GM19240 (cell line): ENCODE data around the gene NSUN3.

Experiments
- DNase-seq: peaks from one replicate; pipeline ENCODE4 v3.0.0; 2011; ENCODE audit warnings: low spot score; ENCODE audit not compliant: insufficient read length

Gene NSUN3

GRCh38 chr3:94118390-94118789 is 55.5 kb downstream of the NSUN3 start:
- DNase-seq, result no peak

DNA sequence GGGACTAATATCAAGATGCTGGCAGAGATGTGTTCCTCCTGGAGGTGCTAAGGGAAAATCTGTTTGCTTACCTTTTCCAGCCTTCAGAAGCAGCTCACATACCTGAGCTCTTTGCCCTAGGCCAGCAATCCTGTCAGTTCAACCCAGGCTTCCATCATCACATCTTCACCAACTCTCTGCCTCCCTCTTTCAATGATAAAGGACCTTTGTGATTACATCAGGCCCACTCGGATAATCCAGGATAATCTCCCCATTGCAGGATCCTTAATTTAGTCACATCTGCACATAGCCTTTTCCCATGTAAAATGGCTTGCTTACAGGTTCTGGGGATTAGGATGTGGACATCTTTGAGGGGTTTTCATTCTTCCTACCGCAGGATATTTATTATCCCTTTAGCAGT is 58.3 kb downstream of the NSUN3 start:
- no peak for DNase-seq

DNA sequence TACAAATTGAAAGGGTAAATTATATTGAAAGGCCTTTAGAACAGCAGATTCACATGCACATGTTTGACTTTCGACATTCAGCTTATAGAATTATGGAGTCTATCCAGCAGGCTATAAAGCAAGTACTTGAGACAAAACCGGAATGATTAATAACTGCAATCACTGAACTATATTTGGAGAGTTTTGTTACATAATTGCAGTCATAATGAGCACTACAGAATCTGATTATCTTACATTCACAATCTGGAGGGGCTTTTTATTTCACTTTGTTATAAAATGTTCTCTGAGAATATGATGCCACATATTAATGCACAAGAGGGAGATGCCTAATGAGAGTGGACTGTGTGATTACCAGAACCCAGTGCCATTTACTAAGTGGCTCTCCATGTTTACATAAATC is 64.3 kb downstream of the NSUN3 start:
- no peak for DNase-seq

DNA sequence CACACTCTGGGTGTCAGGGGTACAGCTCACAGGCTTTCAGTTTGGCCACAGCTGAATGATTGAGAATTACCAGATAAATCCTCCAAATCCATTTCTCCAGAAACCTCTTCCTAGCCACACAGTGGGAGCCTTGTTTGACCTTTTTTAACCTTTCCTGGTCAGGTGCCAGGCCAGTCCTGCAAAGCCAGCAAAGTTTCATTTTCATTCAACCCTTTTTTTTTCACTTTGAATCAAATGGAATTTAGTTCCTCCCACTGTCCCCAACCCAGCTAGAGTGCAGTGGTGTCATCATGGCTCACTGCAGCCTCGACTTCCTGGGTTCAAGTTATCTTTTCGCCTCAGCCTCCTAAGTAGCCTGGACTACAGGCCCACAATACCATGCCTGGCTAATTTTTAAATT is 67.8 kb downstream of the NSUN3 start:
- DNase-seq, result no peak

DNA sequence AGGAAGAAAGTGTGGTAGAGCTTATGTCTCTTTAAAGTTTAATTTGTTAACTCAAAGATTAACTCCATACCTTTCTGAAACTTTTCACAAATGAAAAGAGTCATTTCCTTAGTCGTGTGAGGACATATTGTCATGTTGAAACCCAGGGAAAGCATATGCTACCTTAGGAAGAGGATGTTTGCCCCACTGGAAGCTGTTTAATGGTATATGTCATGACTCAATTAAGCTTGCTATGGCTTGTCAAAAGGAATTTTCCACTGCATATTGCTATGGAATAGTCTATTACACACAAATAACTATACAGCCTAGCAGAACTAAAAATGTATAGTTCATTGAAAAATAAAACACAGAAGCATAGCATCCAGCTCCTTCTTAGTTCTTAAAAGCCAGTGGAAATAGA is 69.9 kb downstream of the NSUN3 start:
- no peak for DNase-seq

GRCh38 chr3:94136133-94136532 is 73.3 kb downstream of the NSUN3 start:
- DNase-seq, result no peak

GRCh38 chr3:94137377-94137776 is 74.5 kb downstream of the NSUN3 start:
- DNase-seq, result no peak

- no peak for DNase-seq
Measured at GRCh38 chr3:94146455-94146854, 83.6 kb downstream of the NSUN3 start.

DNA sequence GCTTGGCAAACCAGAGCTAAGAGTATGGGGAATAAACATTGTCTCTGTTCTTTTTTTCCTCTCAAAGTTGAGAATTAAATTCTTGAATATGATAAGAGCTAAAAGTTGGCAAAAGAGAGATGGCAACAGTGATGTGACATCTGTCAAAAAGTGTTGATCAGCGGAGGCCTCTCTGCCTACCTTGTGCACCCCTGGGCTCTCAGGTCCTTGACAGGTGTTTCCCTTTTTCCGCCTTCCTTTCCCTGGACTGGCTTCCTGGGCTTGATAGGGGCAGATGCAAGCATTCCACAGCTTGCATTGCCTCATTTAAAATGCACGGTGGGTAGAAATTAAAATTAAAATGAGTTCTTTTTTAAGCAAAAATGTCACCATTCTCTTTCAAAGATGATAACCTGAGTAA is 84.2 kb downstream of the NSUN3 start:
- DNase-seq, result no peak

DNA sequence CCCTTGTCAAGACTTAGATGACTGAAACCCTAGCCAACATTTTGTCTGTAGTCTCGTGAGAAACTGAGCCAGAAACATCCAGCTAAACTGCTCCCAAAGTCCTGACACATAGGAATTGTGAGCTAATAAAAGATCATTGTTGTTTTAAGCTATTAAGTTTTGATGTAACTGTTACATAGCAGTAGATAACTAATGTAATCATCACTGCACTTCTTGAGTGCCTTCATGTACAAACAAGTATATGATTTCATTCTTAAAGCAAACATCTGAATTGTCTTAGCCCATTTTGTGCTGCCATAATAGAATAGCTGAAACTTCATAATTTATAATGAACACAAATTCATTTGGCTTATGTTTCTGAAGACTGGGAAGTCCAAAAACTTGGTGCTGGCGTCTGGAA is 87.3 kb downstream of the NSUN3 start:
- no peak for DNase-seq

DNA sequence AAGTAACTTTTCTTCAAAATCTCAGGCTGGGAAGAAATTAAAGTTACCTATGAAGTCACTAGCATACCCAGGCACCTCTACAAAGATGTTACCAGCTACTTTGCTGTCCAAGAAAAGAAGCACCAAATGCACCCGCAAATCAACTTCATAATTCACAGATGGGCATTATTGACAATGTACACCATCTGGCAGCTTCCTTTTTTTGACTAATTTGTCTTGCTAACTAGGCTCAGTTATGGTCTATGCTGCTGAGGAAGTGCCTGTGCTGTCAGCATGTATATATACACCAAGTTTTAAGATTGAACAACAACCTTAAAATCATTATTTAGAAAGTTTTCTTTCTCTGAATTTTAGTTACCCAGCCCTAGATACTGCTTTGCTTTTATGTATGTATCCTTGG is 93.8 kb downstream of the NSUN3 start:
- no peak for DNase-seq

- DNase-seq, result no peak
Measured at GRCh38 chr3:94158512-94158911, 95.7 kb downstream of the NSUN3 start.

DNA sequence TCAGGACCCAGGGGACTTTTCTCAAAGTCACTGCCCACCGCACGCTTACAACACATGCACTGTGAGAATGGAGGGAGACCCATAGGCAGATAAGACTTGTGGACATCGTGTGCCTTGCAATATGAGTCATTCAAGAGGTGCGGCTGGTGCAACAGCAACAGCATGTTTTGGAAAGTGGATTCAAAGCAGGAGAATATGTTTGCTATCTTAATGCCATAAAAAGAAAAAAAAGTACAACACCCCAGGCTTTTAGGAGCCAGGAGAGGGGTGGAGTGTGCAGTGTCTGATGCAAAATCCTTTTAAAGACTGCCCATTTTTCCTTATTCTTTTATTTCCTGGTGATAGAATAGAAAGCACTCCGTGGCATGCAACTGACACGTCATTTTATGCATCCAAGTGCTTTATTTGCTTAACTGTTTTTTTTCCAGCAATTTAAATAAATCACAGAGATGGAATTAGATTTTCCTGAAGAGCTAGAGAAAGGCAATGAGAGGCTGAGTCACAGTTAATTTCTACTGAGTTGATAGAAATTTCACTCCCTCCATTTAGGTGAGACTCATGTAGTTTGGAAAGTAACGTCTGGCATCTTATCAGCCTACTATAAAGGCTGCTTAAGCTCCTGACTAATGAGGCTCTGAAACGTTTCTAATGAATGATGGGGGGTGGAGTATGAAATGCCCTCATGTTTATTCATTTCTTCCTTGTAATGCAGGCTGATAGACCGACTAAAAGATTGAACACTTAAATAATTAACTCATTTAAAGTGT is 96.4 kb downstream of the NSUN3 start:
- DNase-seq, result no peak

- no peak for DNase-seq
Measured at GRCh38 chr3:94162700-94163099, 99.8 kb downstream of the NSUN3 start.

- no peak for DNase-seq
Measured at GRCh38 chr3:94167346-94167745, 104.5 kb downstream of the NSUN3 start.

DNA sequence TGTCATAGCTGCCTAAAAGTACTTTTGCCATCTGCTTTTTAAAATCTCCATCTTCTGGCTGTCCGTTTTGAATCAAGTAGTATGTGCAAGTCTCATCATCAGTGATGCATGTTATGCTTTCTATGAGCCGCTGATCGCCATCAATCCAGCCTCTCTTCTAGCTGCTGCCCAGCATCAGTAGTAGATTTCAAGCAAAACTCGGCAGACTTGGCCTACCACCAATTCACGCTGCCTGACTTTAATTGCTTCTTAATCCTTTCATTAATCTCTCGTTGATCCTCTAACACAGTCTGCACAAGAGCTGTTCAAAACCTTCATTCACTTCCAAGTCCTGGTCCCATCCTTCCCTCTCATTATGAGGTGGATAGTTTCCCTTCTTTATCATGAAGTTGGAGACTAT is 104.9 kb downstream of the NSUN3 start:
- no peak for DNase-seq

DNA sequence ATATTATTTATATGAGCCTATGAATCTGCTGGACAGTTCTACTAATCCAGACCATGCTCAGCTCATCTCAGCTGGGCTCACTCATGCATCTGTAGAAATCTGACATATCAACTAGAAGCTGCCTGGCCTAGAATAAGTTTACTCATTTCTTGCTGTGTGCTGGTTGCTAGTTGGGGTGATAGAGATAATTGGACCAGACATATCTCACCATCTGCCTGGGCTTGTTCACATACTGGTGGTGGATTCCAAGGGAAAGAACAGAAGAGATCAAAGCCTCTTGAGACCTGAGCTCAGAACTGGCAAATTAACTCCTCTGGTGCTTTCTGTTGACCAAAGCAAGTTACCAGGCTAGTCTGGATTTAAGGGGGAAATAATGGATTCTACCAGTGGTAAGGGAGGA is 109.1 kb downstream of the NSUN3 start:
- no peak for DNase-seq

GRCh38 chr3:94172695-94173310 is 109.9 kb downstream of the NSUN3 start:
- DNase-seq, result no peak

DNA sequence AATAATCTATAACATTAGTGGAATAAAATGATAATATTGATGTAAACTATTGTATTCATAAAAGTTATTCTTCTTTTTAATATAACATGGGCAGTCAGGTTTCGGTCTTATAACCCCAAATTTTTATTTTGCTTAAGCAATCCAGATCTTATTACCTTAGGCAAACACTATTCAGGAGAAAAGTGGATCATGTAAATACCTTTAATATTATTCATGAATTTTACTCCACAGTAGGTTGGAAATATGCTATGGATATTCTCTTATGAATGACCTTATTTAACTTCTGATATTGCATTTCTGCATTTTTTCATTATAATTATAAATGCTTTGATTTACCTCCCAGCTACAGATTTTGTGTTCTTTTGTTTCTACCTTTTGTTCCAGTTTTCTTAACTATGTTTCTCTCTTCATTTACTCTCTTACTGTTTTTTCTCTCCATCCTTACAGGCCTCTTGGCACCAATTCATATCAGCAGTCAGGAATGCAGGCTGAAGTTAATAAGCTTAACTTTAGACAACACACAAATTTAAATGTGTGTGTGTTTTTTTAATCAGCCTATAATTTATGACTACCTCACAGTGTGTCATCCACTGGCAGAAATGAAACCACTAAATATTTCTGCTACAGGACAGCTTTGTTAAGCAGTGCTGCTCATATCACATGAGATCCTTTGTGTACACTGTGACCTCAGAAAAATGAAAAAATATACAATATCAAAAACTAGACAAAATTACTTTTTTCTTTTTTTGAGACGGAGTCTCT is 111.0 kb downstream of the NSUN3 start:
- DNase-seq, result no peak

- no peak for DNase-seq
Measured at GRCh38 chr3:94175677-94176076, 112.8 kb downstream of the NSUN3 start.

DNA sequence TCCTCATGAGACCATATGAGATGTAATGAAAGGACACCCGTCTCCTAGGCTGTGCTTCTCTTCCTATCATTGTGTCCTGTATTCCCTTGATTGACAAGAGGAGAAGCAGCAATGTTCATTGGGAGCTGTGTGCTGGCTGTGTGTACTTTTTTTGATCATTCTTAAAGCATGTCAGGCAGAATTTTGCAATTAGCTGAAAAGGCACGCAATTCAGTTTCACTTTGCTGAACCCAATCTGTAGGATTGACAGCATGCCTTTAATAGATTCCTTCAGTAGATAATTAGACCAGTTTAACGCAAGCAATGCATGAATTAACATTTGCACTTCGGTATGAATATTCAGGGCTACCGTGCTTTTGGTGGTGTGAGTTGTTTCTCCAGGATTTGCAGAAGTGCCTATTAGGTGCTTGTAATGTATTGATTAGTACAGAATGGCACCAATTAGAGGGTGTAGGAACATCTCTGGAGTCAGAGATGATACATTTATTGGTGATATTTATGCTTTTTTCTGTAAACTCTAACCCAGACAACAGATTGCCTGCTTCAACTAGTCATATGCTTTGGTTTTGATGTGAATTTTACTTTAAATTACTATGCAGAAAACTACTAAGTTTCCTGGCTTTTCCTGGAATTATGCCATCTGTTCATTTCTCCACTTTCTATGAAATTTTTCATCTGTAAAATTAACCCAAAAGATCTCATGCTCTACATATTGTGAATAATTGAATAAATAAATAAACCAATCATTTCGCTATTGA is 114.3 kb downstream of the NSUN3 start:
- no peak for DNase-seq
